ENCODE data around the gene CAMK1D. TPM values are rescaled to one million over a fixed set of nuclear protein-coding genes. Genes with fewer than 3 reads are reported as not detected.

The CAMK1D gene
- total RNA-seq, 1 donor from 2014 or later: 7.6 TPM

DNA sequence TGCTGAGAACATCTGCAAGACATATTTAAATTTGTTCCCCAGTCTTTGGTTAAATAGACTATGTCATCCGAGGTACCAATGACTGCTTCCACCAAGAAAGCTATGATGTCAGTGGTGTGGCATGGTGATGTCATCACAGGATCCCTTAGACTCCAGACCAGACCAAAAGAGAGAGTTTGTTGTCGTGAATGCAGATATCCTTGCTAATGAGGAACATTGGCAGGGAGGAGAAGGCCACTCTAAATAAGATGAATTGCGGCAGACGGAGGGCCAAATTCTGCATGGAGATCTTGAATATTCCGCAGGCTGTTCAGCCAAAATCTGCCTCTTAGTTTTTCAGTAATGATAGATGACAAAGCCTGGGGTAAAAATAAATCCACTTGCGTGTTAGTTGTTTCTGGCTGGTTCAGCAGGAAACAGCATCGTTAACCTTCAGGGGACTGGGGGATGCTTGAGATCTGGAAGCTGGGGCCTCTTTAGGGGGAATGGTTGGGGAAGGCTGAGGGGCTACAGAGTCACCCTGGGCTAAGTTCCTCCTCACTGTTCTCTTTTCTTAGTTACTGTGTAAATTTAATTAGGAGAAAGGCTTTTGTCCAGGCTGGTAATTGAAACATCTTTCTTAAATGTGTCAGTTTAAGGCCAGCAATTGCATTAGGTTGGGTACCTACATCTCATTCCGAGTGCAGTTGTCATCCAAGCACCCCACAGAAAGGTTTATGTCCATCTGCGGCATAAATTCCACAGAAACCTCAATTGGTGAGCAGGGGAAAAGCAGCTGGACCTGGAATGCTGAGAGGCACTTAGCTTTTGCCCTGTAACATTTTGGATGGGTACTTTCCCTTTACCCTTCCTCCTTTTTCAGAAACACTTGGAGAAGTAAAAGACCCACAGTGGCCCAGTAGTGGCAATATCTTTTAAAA, 11.6 kb upstream of the CAMK1D start:
- no peak for DNase-seq (ENCODE audit: low spot score in 2 of 2, unreplicated experiment in 2 of 2)
- peaks cover 36% of the 10 kb centered on the region for H3K4me1 Mint-ChIP-seq
- peak overlapping the region; percentile 39 for H3K27ac Mint-ChIP-seq
- H3K4me3 Mint-ChIP-seq: no peak overlapping the region
- H3K36me3 Mint-ChIP-seq: no peaks in the 10 kb centered on the region
- H3K9me3 Mint-ChIP-seq: no peaks in the 10 kb centered on the region
- TF ChIP-seq, protein P1, sequence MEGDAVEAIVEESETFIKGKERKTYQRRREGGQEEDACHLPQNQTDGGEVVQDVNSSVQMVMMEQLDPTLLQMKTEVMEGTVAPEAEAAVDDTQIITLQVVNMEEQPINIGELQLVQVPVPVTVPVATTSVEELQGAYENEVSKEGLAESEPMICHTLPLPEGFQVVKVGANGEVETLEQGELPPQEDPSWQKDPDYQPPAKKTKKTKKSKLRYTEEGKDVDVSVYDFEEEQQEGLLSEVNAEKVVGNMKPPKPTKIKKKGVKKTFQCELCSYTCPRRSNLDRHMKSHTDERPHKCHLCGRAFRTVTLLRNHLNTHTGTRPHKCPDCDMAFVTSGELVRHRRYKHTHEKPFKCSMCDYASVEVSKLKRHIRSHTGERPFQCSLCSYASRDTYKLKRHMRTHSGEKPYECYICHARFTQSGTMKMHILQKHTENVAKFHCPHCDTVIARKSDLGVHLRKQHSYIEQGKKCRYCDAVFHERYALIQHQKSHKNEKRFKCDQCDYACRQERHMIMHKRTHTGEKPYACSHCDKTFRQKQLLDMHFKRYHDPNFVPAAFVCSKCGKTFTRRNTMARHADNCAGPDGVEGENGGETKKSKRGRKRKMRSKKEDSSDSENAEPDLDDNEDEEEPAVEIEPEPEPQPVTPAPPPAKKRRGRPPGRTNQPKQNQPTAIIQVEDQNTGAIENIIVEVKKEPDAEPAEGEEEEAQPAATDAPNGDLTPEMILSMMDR (IDR thresholded peaks at IDR 0.05; ENCODE audit: unreplicated experiment): no peak
- H3K27me3 Mint-ChIP-seq (ENCODE audit: low read depth): no peaks in the 10 kb centered on the region

DNA sequence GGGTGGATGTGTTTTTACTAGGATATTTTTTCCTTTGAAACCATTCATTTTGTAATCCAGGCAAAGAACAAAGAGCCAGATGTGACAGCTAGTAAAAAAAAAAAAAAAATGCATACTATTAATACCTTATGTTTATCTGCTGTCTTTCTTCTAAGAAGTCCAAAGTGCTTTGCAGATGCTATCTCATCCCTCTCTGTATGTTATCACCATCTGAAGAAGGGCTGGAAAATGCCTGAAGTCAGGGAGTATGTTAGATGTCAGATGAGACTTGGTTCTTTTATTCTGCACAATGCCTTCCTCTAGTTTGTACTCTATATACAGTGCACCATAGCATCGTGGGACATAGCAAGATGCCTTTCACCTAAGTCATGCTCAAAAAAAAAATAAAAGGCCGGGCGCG, 10.4 kb upstream of the CAMK1D start:
- Mint-ChIP-seq H3K36me3 (no peaks in the 10 kb centered on the region), H3K27ac (peak overlapping the region; percentile 9)

DNA sequence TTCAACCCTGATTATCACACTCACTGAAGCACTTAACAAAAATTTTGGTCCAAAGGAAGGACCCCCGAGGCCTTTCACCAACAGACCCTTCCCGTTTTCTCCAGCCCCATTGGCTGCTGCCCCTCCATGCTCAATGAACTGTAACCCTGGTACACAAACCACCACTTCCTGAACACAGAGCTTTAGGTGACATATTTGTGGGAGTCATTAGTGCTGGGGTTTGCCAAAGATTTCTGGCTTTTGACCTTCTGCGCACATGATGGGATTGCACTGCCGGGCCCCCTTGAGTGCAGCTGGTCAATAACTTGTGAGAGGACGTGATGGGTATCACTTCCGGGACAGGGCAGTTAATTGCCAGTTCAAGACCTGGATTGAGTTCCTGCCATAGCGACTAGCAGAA, 9.0 kb upstream of the CAMK1D start:
- Mint-ChIP-seq H3K27me3 (ENCODE audit: low read depth) (peaks cover 4% of the 10 kb centered on the region), H3K4me1 (peaks cover 24% of the 10 kb centered on the region), H3K36me3 (no peaks in the 10 kb centered on the region), H3K9me3 (peaks cover 7% of the 10 kb centered on the region), H3K4me3 (no peak overlapping the region), H3K27ac (no peak overlapping the region)
- DNase-seq (ENCODE audit: low spot score in 2 of 2, unreplicated experiment in 2 of 2): no peak
- TF ChIP-seq, protein P1 (IDR thresholded peaks at IDR 0.05; ENCODE audit: unreplicated experiment): no peak

More for the DNA sequence above, 10.4 kb upstream of the CAMK1D start:
- TF ChIP-seq, protein P1 (IDR thresholded peaks at IDR 0.05; ENCODE audit: unreplicated experiment): no peak
- H3K4me3 Mint-ChIP-seq: no peak overlapping the region
- peaks cover 7% of the 10 kb centered on the region for H3K9me3 Mint-ChIP-seq
- no peak for DNase-seq (ENCODE audit: low spot score in 2 of 2, unreplicated experiment in 2 of 2)
- no peaks in the 10 kb centered on the region for H3K27me3 Mint-ChIP-seq (ENCODE audit: low read depth)
- H3K4me1 Mint-ChIP-seq: peaks cover 27% of the 10 kb centered on the region

DNA sequence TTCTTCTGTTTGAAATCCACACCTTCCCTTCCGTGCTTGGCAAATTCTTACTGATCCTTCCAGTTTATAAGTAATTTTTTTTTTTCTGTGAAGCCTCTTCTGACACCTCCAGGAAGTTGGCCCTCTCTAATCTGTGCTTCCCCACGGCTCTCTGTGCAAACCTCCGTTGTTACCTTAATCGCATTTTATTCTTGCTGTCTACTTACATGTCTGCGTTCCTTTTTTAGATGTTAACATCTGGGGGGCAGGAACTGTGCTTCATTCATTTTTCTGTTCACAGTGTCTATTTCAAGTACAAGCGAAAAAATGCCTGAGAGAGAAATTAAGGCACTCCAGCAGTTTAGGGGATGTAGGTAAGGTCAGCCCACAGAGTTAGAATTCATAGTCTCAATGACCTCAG, 8.4 kb upstream of the CAMK1D start:
- TF ChIP-seq, protein P1 (IDR thresholded peaks at IDR 0.05; ENCODE audit: unreplicated experiment): no peak
- H3K4me1 Mint-ChIP-seq: peaks cover 24% of the 10 kb centered on the region
- no peak for DNase-seq (ENCODE audit: low spot score in 2 of 2, unreplicated experiment in 2 of 2)
- H3K36me3 Mint-ChIP-seq: no peaks in the 10 kb centered on the region
- no peak overlapping the region for H3K27ac Mint-ChIP-seq
- peaks cover 4% of the 10 kb centered on the region for H3K27me3 Mint-ChIP-seq (ENCODE audit: low read depth)
- H3K9me3 Mint-ChIP-seq: peaks cover 7% of the 10 kb centered on the region
- no peak overlapping the region for H3K4me3 Mint-ChIP-seq

DNA sequence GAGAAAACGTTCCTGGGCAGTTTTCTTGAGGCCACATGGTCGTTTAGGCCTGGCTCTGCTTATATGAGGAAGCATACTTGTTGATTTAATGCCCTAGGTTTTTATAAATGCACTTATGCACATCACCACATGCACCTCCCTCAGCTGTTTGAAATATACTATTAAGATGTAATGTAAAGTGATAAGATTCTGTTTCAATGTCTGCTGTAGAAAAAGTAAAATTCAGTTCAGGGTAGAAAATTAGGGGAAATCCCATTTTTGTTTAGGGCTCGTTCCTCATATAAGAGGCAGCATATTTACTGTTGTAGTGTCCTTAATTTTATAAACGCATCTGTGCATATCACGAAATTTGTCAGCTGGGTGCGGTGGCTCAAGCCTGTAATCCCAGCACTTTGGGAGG, 7.8 kb upstream of the CAMK1D start:
- TF ChIP-seq, protein P1 (IDR thresholded peaks at IDR 0.05; ENCODE audit: unreplicated experiment): no peak
- H3K27me3 Mint-ChIP-seq (ENCODE audit: low read depth): peaks cover 8% of the 10 kb centered on the region

More for the DNA sequence above, 7.8 kb upstream of the CAMK1D start:
- Mint-ChIP-seq H3K9me3 (peaks cover 7% of the 10 kb centered on the region), H3K4me3 (no peak overlapping the region), H3K36me3 (no peaks in the 10 kb centered on the region), H3K4me1 (peaks cover 22% of the 10 kb centered on the region), H3K27ac (no peak overlapping the region)
- DNase-seq (ENCODE audit: low spot score in 2 of 2, unreplicated experiment in 2 of 2): no peak

Measured in mesothelial cell of epicardium (in vitro differentiated cells).